Brain pericyte (primary cell): ENCODE results near the gene DNAAF9.
"Not testable (repeated sequence)": the region's sequence is repeated elsewhere in the genome, so short reads cannot be mapped to it uniquely, and the experiment has no call there.

Source experiments
- DNase-seq: peaks from one replicate; pipeline ENCODE4 v3.0.0-alpha.2; 2012; ENCODE audit warnings: low read depth, low spot score

Gene DNAAF9

DNA sequence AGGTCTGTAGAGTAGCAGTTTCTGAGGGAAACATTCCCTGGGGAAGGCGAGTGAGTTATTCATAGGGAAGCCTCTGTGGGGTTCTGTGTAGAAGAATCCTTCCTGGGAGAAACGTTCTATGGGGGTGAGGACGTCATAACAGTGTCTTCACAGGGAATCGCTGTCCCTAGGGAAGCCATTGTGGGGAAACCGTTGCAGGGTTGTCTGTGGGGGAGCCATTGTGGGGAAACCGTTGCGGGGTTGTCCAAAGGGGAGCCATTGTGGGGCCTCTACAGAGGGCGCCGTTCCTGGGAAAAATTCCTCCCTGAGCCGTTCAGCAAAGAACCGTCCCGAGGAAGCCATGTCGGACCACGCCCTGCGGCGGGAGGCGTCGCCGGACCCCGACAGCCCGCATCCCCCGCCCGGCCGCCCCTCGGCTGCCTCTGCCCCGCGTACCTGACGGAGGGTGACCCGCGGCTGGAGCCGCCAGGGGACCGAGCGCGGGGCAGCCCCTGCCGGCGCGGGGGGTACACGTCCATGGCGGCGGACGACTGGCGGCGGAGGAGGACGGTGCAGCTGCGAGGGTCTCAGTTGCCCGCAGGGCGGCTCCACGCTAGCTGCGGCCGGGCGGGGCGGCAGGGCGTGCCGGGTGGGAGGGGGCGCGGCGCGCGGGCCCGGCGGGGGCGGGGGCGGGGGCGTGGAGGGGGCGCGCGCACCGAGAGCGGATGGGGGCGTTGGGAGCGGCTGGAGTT, at the start of gene DNAAF9:
Gene DNAAF9 (minus strand): TSS at position 630 of the 731 bp plus-strand sequence. CDS start 112 bp downstream, at position 518.
- no peak for DNase-seq

DNA sequence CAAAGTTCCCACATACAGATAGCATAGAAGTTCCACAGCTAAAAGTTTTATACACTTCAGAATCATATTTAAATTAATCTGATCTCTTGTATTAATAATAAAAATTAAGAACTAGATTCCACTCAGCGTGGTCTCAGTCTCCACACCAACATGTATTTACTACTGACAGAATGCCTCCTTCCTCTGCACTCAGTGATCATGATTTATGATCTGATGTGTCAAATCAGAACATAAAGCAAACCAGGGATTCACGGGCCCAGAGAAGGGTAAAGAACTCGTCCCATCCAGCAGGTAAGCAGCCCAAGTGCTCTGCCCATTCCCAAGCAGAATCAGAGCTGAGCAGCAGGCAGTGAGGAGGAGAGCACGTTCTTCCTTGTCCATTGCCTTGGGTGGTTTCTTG, 49.2 kb upstream of the DNAAF9 start:
- DNase-seq: no peak

DNA sequence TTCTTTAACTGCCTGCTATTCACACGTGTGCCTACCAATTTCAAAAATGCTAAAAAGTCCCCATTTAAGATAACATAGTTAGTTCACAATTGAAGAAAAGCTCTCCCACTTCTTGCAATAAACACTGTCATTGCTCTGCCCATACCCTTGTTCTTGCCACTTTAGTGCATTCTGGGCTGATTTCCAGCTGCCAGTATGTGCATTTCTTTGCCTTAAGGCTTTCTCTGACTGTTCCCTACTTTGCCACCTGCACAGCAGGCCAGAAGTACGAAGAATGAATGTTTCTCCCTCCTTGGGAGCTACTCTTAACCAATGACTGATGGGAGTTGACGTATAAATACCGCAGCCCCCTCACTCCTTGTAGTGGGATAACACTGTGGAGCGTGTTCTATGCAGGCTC, 47.4 kb upstream of the DNAAF9 start:
- no peak for DNase-seq

GRCh38 chr20:3452690-3453089, 45.2 kb upstream of the DNAAF9 start:
- DNase-seq: no peak

- DNase-seq: no peak
Measured at GRCh38 chr20:3452136-3452535, 44.7 kb upstream of the DNAAF9 start.

- no peak for DNase-seq
Measured at GRCh38 chr20:3449319-3449718, 41.9 kb upstream of the DNAAF9 start.

- DNase-seq: no peak
Measured at GRCh38 chr20:3447321-3447720, 39.9 kb upstream of the DNAAF9 start.

GRCh38 chr20:3446779-3447178, 39.3 kb upstream of the DNAAF9 start:
- no peak for DNase-seq

DNA sequence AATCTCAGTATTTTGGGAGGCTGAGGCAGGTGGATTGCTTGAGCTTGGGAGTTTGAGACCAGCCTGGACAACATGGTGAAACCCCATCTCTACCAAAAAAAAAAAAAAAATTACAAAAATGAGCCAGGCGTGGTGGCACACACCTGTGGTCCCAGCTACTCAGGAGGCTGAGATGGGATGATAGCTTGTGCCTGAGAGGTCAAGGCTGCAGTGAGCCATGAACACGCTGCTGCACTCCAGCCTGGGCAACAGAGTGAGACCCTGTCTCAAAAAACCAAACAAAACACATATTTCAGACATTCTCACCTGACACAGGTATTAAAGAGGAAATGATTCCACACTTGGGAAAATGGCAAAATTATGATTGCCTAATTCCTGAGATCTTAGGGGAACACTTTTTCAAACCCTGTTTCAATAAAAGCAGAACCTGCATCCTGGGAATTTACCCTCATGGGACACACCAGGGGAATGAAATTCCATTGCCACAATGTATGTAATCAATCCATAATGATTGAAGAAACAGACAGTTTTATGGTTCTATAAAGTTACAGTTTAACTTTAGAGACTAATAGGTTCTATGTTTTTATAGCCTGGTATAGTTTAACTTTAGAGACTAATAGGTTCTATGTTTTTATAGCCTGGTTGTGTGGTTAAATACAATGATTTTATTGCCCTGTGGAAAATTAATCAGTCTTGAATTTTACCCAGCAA, 29.6 kb upstream of the DNAAF9 start:
- no peak for DNase-seq

GRCh38 chr20:3434232-3434631, 26.8 kb upstream of the DNAAF9 start:
- no peak for DNase-seq

DNA sequence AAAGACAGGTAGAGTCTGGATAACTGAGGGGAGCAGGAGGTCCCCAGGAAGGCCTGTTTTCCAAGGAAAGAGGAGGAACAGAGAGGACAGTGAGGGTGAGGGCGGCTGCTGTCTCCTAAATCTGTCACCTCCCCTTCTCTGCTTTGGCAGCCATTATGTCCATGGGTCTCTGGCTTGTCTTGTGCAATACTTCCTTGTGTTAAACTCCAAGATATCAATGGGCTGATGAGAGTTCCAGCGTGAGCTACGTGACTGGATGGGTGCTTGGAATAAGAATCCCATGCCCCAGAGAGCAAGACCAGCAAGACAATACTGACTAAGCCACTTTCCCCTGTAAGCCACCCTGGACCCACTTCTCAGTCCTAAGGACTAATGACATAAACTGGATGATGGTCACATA, 26.3 kb upstream of the DNAAF9 start:
- DNase-seq: no peak

DNA sequence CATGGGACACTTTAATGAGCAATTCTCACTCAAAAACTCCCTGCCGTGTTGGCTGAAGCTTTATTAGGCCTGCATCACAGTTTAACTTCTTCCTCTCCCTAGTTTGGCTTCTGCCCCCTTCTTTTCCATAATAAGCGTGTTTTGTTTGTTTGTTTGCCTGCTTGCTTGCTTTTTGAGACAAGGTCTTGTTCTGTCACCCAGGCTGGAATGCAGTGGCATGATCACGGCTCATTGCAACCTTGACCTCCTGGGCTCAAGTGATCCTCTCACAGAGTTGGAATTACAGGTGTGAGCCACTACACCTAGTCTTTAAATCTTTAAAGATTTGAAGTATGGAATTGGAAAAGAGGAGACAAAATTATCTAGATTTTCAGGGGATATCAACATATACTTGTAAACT, 25.4 kb upstream of the DNAAF9 start:
- no peak for DNase-seq

DNA sequence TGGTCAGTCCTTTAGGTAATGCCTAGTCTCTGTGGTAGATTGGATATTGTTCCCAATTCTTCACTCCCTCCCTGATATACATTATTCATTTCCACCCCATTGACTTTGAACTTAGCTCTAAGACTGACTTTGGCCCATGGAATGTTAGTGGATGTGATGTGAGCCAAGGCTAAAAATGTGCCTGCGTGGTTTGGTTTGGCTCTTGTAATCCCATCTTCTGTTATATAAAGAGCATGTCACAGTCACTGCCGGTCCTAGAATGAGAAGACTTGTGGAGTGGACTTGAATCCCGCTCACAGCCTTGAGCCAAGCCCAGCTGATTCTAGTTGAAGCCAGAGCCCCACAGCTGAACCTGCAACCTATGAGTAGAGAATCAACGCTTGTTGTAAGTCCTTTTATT, 23.6 kb upstream of the DNAAF9 start:
- no peak for DNase-seq

DNA sequence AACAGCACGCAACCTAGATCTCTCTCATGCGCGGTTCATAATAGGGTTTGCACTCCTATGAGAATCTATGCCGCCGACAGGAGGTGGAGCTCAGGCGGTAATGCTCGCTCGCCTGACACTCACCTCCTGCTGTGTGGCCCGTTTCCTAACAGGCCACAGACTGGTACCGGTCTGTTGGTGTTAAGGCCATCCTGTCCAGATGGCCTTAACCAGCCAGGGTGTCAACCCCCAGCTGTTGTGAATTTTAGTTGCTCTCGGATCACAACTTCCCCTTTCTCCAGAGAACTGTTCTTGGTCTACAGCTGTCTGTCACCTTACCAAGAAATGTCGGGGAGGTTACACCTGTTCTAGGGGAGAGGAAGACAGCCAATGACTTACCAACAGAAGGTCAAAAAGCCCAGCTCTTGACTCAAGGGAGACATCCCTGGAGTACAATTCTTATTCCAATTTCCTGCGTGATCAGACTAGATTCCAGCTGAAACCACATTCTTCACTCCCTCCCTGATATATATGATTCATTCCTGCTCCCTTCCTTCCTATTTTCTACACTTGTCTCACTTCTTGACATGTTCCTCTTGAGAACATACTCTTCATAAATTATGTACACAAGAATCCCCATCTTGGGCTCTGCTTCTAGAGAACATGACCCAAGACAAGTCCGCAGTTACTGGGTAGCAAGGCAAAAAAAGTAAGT, 23.1 kb upstream of the DNAAF9 start:
- no peak for DNase-seq

DNA sequence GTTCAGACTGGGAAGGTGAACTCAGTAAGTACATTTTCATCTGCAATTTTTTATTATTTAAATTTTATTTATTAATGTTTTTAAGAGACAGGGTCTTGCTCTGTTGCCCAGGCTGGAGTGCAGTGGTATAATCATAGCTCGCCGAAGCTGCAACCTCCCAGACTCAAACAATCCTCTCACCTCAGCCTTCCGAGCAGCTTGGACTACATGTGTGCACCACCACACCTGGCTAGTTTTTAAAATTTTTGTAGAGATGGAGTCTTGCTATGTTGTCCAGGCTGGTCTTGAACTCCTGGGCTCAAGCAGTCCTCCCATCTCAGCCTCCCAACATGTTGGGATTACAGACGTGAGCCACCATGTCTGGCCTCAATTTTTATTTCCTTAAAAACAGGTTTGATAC, 19.3 kb upstream of the DNAAF9 start:
- not testable (repeated sequence) for DNase-seq

GRCh38 chr20:3423126-3423525, 15.7 kb upstream of the DNAAF9 start:
- DNase-seq: no peak

- no peak for DNase-seq
Measured at GRCh38 chr20:3421985-3422384, 14.5 kb upstream of the DNAAF9 start.

DNA sequence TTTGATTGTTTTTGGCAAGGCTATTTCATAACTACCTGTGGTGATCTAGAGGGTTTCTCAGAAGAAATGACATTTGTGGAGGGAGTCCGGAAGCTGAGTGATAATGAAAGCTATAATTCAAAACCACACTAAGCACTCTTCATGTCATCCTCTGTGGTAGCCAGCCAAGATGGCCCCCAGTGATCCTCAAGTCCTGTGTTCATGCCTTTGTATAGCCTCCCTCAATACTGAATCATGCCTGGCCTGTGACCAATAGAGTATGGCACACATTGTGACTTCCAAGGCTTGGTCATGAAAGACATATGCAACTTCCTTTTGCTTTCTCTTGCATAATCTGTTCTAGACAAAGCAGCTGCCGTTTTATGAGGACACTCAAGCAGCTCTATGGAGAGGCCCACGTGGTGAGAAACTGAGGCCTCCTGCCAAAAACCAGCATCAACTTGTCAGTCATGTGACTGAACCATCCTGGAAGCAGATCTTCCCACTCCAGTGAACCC, 12.8 kb upstream of the DNAAF9 start:
- no peak for DNase-seq

DNA sequence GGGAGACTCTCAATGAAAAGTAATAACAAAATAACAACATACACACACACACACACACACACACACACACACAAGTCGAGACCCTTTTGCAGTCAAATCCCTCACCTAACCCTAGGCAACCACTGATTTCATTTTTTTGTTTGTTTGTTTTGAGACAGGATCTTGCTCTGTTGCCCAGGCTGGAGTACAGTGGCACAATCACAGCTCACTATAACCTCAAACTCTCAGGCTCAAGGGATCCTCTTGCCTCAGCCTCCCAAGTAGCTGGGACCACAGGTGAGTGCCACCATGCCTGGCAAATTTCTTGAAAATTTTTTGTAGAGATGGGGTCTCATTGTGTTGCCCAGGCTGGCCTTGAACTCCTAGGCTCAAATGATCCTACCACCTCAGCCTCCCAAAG, 10.7 kb upstream of the DNAAF9 start:
- not testable (repeated sequence) for DNase-seq

DNA sequence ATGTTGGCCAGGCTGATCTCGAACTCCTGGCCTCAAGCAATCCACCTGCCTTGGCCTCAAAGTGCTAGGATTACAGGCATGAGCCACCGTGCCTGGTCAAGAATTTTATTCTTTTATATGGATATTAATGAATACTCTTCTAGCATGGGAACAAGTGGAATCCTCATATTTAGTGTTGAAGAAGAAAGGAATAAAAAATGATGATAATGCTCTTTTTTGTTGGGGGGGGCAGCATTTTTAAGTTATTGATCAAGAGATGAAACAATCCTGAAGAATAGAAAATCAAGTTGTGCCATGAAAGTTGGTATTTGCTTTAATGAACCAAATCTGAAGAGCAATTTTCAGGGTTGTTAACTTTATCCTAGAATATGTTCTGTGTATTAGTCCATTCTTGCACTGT, 6.7 kb upstream of the DNAAF9 start:
- no peak for DNase-seq

GRCh38 chr20:3413393-3413889, 6.0 kb upstream of the DNAAF9 start:
- no peak for DNase-seq
